Large intestine (tissue), 3 donors: ENCODE measurements around the gene EFNB2. TPM values are rescaled to one million over a fixed set of nuclear protein-coding genes. Genes with fewer than 3 reads are reported as not detected.
A peak's percentile ranks its signal among the peaks of the same experiment; 100 is the strongest.

ENCODE experiments used
- DNase-seq, 2 donors: peaks; one replicate each; pipeline versions ENCODE4 v3.0.0 to v3.0.0-alpha.2; 2013
- H3K27ac ChIP-seq: one replicate; pipeline ENCODE4 v1.5.1; 2013; ENCODE audit warnings: low read length
- H3K27me3 ChIP-seq: 2 replicates; pipeline ENCODE4 v1.6.1; 2013; ENCODE audit warnings: low read length; ENCODE audit not compliant: control insufficient read depth, insufficient read depth
- H3K36me3 ChIP-seq: 2 replicates; pipeline ENCODE4 v1.6.1; 2013; ENCODE audit warnings: low read length; ENCODE audit not compliant: control insufficient read depth, insufficient read depth
- H3K4me1 ChIP-seq: one replicate; pipeline ENCODE4 v1.6.1; 2013; ENCODE audit warnings: low read length; ENCODE audit not compliant: control insufficient read depth, insufficient read depth
- H3K4me3 ChIP-seq: one replicate; pipeline ENCODE4 v1.5.1; 2013; ENCODE audit warnings: low read length
- H3K9me3 ChIP-seq: one replicate; pipeline ENCODE4 v1.6.1; 2013; ENCODE audit warnings: mild to moderate bottlenecking, low read depth, low read length, moderate library complexity; ENCODE audit not compliant: control insufficient read depth
- WGBS: methylation state at CpG from one replicate; pipeline ENCODE4 v1.1.5; 2013; ENCODE audit warnings: low lambda C conversion rate; ENCODE audit not compliant: insufficient coverage; 5-methylcytosine and 5-hydroxymethylcytosine counted together
- polyA plus RNA-seq: library from polyadenylated mRNA; unstranded; fragments of 120-200 nt; gene quantifications from one replicate; pipeline ENCODE4 v1.2.1, GENCODE V29; 2013

Gene EFNB2
- polyA plus RNA-seq, 1 donor, result 28.8 TPM

DNA sequence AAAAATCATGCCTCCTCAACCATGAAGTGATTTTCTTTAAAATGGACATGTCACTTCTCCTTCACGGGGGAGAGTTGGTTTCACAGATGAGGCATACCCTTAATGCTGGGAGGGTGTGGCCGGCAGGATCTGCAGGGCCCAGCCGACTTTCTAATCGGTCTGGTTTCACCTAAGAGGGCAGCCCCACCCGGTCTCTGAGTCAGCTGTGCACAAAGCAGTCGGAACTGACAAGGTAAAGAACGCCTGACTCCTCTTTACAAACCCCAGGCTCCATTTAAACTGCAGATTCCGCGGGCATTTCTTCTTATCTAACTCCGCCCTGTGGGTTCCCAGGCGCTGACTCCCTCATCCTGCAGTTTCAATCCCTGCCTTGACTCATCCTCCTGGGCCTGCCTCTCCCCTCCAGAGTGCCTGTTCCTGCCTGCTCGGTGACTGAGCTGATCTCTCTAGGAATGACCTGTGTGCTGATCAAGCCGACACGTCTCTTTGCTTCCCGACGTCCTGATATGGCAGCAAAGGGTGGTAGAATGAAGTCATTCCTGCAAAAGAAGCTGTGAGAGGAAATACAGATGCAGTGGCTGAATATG, 63.4 kb downstream of the EFNB2 start:
- no CpG with 5 or more reads among the region's 16 CpGs for WGBS
- Histone ChIP-seq H3K9me3 (no peaks in the 10 kb centered on the region), H3K36me3 (no peaks in the 10 kb centered on the region), H3K4me3 (no peak overlapping the region), H3K4me1 (peaks cover 32% of the 10 kb centered on the region), H3K27ac (peak overlapping the region; percentile 55), H3K27me3 (no peaks in the 10 kb centered on the region)
- peak; percentile 82 to 92 for DNase-seq

DNA sequence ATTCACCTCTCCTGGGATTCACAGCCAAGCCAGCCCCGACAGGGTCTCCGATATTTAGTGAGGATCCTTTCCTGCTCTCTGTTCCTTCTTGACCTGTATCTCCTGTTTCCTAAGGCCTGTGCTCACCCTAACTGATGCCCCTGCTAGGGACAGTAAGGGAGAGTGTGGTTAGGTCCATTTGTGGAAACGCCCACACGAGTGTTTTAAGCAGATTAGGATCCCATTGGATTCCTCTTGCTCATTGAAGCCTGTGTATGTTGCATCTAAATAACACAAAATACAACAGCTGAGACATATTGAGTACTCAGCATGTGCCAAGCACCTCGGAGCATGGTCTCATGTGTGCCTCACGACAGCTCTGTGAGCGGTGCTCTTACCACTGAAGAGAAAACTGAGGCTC, 64.9 kb downstream of the EFNB2 start:
- Histone ChIP-seq H3K27me3 (no peaks in the 10 kb centered on the region), H3K9me3 (no peaks in the 10 kb centered on the region), H3K36me3 (no peaks in the 10 kb centered on the region), H3K4me3 (no peak overlapping the region), H3K4me1 (peaks cover 23% of the 10 kb centered on the region), H3K27ac (no peak overlapping the region)
- 100% methylated on average over 2 of the region's 7 CpGs for WGBS
- no peak for DNase-seq

- Histone ChIP-seq H3K27me3 (no peaks in the 10 kb centered on the region), H3K4me3 (no peak overlapping the region), H3K9me3 (no peaks in the 10 kb centered on the region), H3K36me3 (no peaks in the 10 kb centered on the region), H3K27ac (no peak overlapping the region), H3K4me1 (peaks cover 14% of the 10 kb centered on the region)
- no peak for DNase-seq
- no CpG with 5 or more reads among the region's 20 CpGs for WGBS
Observed at GRCh38 chr13:106468744-106469590, 66.5 kb downstream of the EFNB2 start.

GRCh38 chr13:106468207-106468606, 67.3 kb downstream of the EFNB2 start:
- H3K36me3 ChIP-seq, result no peaks in the 10 kb centered on the region
- no peaks in the 10 kb centered on the region for H3K9me3 ChIP-seq
- H3K4me1 ChIP-seq, result peaks cover 9% of the 10 kb centered on the region
- H3K4me3 ChIP-seq, result no peak overlapping the region
- H3K27ac ChIP-seq, result no peak overlapping the region
- no peaks in the 10 kb centered on the region for H3K27me3 ChIP-seq
- no CpG with 5 or more reads among the region's 7 CpGs for WGBS
- no peak for DNase-seq

GRCh38 chr13:106467427-106468122, 67.9 kb downstream of the EFNB2 start:
- Histone ChIP-seq H3K36me3 (no peaks in the 10 kb centered on the region), H3K27ac (no peak overlapping the region), H3K27me3 (no peaks in the 10 kb centered on the region), H3K4me1 (peaks cover 2% of the 10 kb centered on the region), H3K9me3 (no peaks in the 10 kb centered on the region), H3K4me3 (no peak overlapping the region)
- DNase-seq, result no peak
- WGBS, result 51% methylated on average over 2 of the region's 10 CpGs

- WGBS, result 92% methylated on average over 6 of the region's 7 CpGs
- Histone ChIP-seq H3K4me1 (no peaks in the 10 kb centered on the region), H3K36me3 (no peaks in the 10 kb centered on the region), H3K4me3 (no peak overlapping the region), H3K27ac (no peak overlapping the region), H3K9me3 (no peaks in the 10 kb centered on the region), H3K27me3 (no peaks in the 10 kb centered on the region)
- DNase-seq, result no peak
Observed at GRCh38 chr13:106466691-106467426, 68.6 kb downstream of the EFNB2 start.

DNA sequence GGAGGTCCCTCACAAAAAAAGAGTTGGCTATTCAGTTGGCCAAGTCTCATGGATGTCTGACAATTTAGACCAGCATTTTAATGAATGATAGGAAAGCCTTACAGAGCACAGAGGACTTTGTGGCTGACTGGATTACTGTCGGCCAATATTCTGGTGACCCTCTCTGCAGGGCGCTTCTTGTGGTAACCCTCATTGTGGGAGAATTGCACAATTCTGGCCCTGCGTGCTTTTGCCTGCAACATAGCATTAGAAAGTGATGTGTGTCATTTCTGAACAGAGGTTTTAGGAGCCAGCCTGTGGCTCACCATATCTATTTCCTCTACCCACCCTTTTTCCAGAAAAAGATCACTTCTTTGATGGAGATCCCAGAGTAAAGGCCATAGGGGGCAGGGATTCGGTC, 71.4 kb downstream of the EFNB2 start:
- H3K4me1 ChIP-seq, result no peaks in the 10 kb centered on the region
- no CpG with 5 or more reads among the region's 4 CpGs for WGBS
- H3K27me3 ChIP-seq, result no peaks in the 10 kb centered on the region
- no peak for DNase-seq
- H3K36me3 ChIP-seq, result no peaks in the 10 kb centered on the region
- no peak overlapping the region for H3K4me3 ChIP-seq
- no peak overlapping the region for H3K27ac ChIP-seq
- H3K9me3 ChIP-seq, result no peaks in the 10 kb centered on the region

GRCh38 chr13:106462710-106463109, 72.8 kb downstream of the EFNB2 start:
- H3K9me3 ChIP-seq, result no peaks in the 10 kb centered on the region
- WGBS, result no CpG with 5 or more reads among the region's 3 CpGs
- no peaks in the 10 kb centered on the region for H3K36me3 ChIP-seq
- no peaks in the 10 kb centered on the region for H3K4me1 ChIP-seq
- no peak overlapping the region for H3K27ac ChIP-seq
- H3K4me3 ChIP-seq, result no peak overlapping the region
- DNase-seq, result no peak
- no peaks in the 10 kb centered on the region for H3K27me3 ChIP-seq

DNA sequence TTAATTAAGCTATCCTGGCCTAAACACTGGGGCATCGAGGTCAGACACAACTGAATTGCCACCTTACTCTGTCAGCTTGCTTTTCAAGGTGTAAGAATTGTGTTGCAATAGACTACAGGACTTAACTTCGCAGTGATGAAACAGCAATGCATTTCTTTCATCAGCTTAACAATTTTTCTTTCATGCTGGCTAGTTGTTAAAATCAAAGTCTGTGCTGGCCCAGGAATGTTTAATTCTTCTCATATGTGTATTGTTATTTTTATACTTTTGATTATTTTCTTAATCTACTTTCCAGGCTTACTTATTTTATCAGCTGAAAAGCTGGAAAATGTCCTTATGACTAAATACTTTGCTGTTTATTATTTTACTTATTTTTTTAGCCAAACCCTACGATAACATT, 79.7 kb downstream of the EFNB2 start:
- Histone ChIP-seq H3K27me3 (no peaks in the 10 kb centered on the region), H3K4me1 (no peaks in the 10 kb centered on the region), H3K4me3 (no peak overlapping the region), H3K27ac (no peak overlapping the region), H3K9me3 (no peaks in the 10 kb centered on the region), H3K36me3 (no peaks in the 10 kb centered on the region)
- 67% methylated on average over 3 of the region's 3 CpGs for WGBS
- DNase-seq, result no peak

GRCh38 chr13:106455190-106455589, 80.3 kb downstream of the EFNB2 start:
- DNase-seq, result no peak
- H3K27me3 ChIP-seq, result no peaks in the 10 kb centered on the region
- no CpG with 5 or more reads among the region's 9 CpGs for WGBS
- H3K27ac ChIP-seq, result no peak overlapping the region
- H3K36me3 ChIP-seq, result no peaks in the 10 kb centered on the region
- H3K4me3 ChIP-seq, result no peak overlapping the region
- H3K9me3 ChIP-seq, result no peaks in the 10 kb centered on the region
- no peaks in the 10 kb centered on the region for H3K4me1 ChIP-seq
